ENCODE data around the gene SEZ6L. TPM values are rescaled to one million over a fixed set of nuclear protein-coding genes. Genes with fewer than 3 reads are reported as not detected.
A peak's percentile ranks its signal among the peaks of the same experiment; 100 is the strongest.

SEZ6L gene
- total RNA-seq, 1 experiment from 2014 or later, result not detected

GRCh38 chr22:26321469-26321913 is 152.2 kb downstream of the SEZ6L start:
- in situ Hi-C loops (cut with HindIII; ENCODE audit: low sequenced_read_pairs), result loop anchor here (10.0 kb wide), 1 partner anchor 547 kb away; no protein-coding TSS in a partner anchor
- DNase-seq (ENCODE audit: low spot score), result peak; percentile 95

DNA sequence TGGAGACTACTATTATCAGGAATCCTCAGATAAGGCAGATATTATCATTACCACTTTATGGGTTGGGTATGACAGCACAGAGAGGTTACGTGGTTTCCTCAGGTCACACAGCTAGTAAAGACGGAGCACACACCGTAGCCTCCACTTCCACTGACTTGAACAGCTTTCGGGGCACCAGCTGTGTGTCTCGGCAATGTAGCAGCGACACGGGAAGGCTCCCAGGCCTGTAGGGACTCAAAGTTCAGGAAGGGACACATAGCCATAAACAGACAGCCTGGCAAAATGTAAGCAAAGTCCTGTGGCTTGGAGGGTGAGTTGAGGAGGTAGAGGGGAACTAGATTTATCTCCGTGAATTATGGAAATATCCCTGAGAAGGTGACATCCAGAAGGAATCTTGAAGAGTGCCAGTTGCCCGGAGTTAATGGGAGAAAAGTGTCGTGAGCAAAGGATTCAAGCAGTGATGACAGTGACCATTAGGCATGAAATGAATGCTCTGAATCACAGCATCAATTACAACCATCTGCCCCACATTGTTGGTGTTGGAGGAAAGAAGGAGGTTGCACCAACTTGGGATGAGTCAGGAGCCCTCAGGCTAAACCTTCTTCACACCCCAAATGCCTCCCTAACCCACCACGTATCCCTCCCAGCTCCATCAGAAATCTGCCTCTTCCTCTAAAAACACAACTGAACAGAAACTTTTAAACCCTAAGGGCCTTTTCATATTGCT is 153.1 kb downstream of the SEZ6L start:
- in situ Hi-C loops (cut with HindIII; ENCODE audit: low sequenced_read_pairs), result loop anchor here (10.0 kb wide), 1 partner anchor 548 kb away; no protein-coding TSS in a partner anchor
- no peak for DNase-seq (ENCODE audit: low spot score)

GRCh38 chr22:26323013-26323412 is 153.8 kb downstream of the SEZ6L start:
- in situ Hi-C loops (cut with HindIII; ENCODE audit: low sequenced_read_pairs), result loop anchor here (10.0 kb wide), 1 partner anchor 548 kb away; no protein-coding TSS in a partner anchor
- no peak for DNase-seq (ENCODE audit: low spot score)

- in situ Hi-C loops (cut with HindIII; ENCODE audit: low sequenced_read_pairs), result loop anchor here (10.0 kb wide), 1 partner anchor 549 kb away; no protein-coding TSS in a partner anchor
- no peak for DNase-seq (ENCODE audit: low spot score)
Observed at GRCh38 chr22:26324150-26324549, 154.9 kb downstream of the SEZ6L start.

GRCh38 chr22:26325641-26326040 is 156.4 kb downstream of the SEZ6L start:
- in situ Hi-C loops (cut with HindIII; ENCODE audit: low sequenced_read_pairs), result loop anchor here (10.0 to 25.0 kb wide), 2 partner anchors 413 to 551 kb away; no protein-coding TSS in a partner anchor
- DNase-seq (ENCODE audit: low spot score), result no peak

GRCh38 chr22:26326803-26327202 is 157.5 kb downstream of the SEZ6L start:
- in situ Hi-C loops (cut with HindIII; ENCODE audit: low sequenced_read_pairs), result loop anchor here (10.0 to 25.0 kb wide), 2 partner anchors 415 to 552 kb away; no protein-coding TSS in a partner anchor
- DNase-seq (ENCODE audit: low spot score), result no peak

DNA sequence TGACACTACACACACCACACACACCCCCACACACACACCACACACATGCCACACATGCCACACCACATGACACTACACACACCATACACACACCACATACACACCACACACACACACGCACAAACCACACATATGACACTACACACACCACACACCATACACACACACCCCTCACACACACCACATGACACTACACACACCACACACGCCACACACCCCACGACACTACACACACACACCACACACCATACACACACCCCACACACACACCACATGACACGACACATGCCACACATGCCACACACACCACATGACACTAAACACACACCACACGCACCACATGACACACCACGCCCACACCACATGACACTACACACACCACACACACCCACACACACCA is 158.0 kb downstream of the SEZ6L start:
- DNase-seq (ENCODE audit: low spot score), result no peak
- in situ Hi-C loops (cut with HindIII; ENCODE audit: low sequenced_read_pairs), result loop anchor here (10.0 to 25.0 kb wide), 2 partner anchors 415 to 553 kb away; no protein-coding TSS in a partner anchor

DNA sequence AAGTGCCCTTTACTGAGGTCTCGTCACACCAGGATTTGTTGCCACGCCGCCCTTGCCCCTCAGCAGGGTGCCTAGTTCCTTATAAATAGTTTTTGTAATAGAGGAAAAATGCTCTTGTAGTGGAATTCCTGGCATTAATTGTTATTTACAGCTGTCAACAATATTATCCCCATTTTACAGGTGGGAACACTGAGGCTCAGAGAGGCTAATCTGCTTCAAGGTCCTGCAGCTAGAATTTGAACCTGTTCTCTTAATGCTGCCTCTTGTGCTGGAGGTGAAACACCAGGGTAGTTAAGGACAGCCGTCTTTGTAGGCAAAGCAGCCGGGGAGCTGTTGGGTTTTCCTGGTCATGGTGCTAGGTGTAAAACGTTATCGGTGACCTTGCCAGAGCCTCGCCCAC is 159.0 kb downstream of the SEZ6L start:
- no peak for DNase-seq (ENCODE audit: low spot score)
- in situ Hi-C loops (cut with HindIII; ENCODE audit: low sequenced_read_pairs), result loop anchor here (10.0 to 25.0 kb wide), 2 partner anchors 416 to 553 kb away; no protein-coding TSS in a partner anchor

- peak; percentile 85 for DNase-seq (ENCODE audit: low spot score)
- in situ Hi-C loops (cut with HindIII; ENCODE audit: low sequenced_read_pairs), result loop anchor here (25.0 kb wide), 1 partner anchor 419 kb away; no protein-coding TSS in a partner anchor
Observed at GRCh38 chr22:26330971-26331625, 161.8 kb downstream of the SEZ6L start.

GRCh38 chr22:26333088-26333800 is 164.0 kb downstream of the SEZ6L start:
- no peak for DNase-seq (ENCODE audit: low spot score)
- in situ Hi-C loops (cut with HindIII; ENCODE audit: low sequenced_read_pairs), result loop anchor here (25.0 kb wide), 1 partner anchor 421 kb away; no protein-coding TSS in a partner anchor

- in situ Hi-C loops (cut with HindIII; ENCODE audit: low sequenced_read_pairs), result loop anchor here (25.0 kb wide), 1 partner anchor 422 kb away; no protein-coding TSS in a partner anchor
- no peak for DNase-seq (ENCODE audit: low spot score)
Observed at GRCh38 chr22:26334232-26334631, 165.0 kb downstream of the SEZ6L start.

GRCh38 chr22:26336773-26337172 is 167.5 kb downstream of the SEZ6L start:
- DNase-seq (ENCODE audit: low spot score), result no peak
- in situ Hi-C loops (cut with HindIII; ENCODE audit: low sequenced_read_pairs), result loop anchor here (25.0 kb wide), 1 partner anchor 424 kb away; no protein-coding TSS in a partner anchor

GRCh38 chr22:26339755-26340154 is 170.5 kb downstream of the SEZ6L start:
- DNase-seq (ENCODE audit: low spot score), result peak; percentile 65
- in situ Hi-C loops (cut with HindIII; ENCODE audit: low sequenced_read_pairs), result loop anchor here (25.0 kb wide), 1 partner anchor 427 kb away; no protein-coding TSS in a partner anchor

DNA sequence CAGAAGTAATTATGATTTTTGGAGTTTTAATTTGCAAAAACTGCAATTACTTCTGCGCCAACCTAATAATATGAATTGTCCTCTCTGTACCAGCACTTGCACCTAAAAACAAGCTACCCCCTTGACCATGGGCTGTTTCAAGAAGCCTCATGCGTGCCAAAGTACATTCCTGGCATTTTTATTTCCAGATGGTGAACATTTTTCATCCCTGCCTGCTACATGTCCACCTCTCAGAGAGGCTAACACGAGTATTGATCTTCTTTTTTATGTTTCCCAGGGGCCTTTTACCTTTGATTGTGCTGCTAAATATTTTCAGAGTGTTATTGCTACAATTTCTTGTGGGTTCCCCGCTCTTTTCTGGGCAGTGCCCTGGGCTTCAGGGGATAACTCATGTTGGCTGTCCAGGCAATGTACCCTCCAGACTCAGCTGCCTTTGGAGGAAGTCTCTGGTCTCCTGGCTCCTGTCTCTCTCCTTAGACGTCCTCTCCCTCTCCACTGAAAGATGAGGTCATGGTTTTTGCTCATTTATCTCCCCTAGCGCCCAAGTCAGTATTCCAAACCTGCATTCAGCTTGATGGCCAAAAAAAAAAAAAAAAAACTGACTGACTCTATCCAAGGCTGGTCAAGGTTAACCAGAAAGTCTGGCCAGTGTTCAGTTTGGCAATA is 173.6 kb downstream of the SEZ6L start:
- in situ Hi-C loops (cut with HindIII; ENCODE audit: low sequenced_read_pairs), result loop anchor here (25.0 kb wide), 1 partner anchor 431 kb away; no protein-coding TSS in a partner anchor
- no peak for DNase-seq (ENCODE audit: low spot score)

GRCh38 chr22:26345496-26345895 is 176.2 kb downstream of the SEZ6L start:
- in situ Hi-C loops (cut with HindIII; ENCODE audit: low sequenced_read_pairs), result loop anchor here (25.0 kb wide), 1 partner anchor 433 kb away; no protein-coding TSS in a partner anchor
- no peak for DNase-seq (ENCODE audit: low spot score)

DNA sequence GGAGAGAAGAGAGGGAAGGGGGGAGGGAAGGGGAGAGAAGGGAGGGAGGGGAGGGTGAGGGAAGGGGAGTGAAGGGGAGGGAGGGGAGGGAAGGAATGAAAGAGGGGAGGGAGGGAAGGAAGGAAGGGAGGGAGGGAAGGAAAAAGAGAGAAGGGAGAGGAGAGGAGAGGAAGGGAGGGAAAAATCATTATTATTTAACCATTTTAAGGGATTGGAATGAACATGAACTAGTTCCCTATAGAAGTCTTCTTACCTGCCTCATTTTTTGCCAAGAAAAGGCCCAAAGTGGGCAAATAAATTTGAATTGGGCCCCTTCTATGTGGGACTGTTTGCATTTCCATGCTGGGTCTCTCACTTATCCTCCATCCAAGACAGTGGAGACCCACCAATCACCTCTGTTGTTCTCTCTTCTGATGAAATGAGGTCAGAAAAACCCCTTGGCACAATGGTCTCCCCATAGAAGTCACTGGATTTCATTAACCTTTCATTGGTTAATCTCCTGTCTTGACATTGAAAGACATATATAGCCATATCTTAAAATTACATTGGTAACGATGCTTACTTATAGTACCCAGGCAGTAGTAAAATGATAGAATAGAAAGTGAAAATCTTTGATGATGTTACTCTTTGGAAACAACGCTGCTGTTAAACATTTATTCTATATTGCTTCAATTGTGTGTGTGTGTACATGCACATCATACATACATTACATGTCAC is 179.7 kb downstream of the SEZ6L start:
- DNase-seq (ENCODE audit: low spot score), result no peak
- in situ Hi-C loops (cut with HindIII; ENCODE audit: low sequenced_read_pairs), result loop anchor here (25.0 kb wide), 1 partner anchor 437 kb away; no protein-coding TSS in a partner anchor

GRCh38 chr22:26354707-26355106 is 185.4 kb downstream of the SEZ6L start:
- in situ Hi-C loops (cut with HindIII; ENCODE audit: low sequenced_read_pairs), result no loop called here
- DNase-seq (ENCODE audit: low spot score), result no peak

DNA sequence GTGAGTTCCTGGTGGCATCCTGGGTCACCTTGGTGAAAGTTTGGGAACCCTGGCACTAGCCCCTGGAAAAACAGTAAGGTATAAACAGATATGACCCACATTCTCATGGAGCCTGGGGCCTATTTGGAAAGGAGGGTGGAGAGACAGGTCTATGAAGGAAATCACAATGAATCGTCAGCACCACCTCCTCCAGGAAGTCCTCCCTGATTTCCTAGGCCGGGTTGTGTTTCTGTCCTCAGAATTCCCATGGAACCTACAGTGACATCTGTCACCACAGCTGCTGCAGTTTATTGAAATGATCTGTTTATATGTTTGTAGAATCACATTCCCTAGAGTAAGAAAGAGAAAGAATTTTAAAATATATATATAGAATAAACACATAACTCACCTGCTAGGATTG is 188.0 kb downstream of the SEZ6L start:
- DNase-seq (ENCODE audit: low spot score), result no peak
- in situ Hi-C loops (cut with HindIII; ENCODE audit: low sequenced_read_pairs), result no loop called here

All from G401 (cell line).